ENCODE results near the gene THTPA.

The THTPA gene

GRCh38 chr14:23520899-23521533, 35.1 kb upstream of the THTPA start:
- Histone ChIP-seq H3K27me3 (ENCODE audit: control insufficient read depth in 3 of 3, insufficient read depth in 3 of 3, low read depth in 1 of 3, low read length in 3 of 3) (no peaks in the 10 kb centered on the region), H3K23ac (ENCODE audit: low read depth, low read length, poor library complexity) (no peak overlapping the region), H3K18ac (ENCODE audit: low read length) (no peak overlapping the region), H3K4me1 (ENCODE audit: control insufficient read depth in 2 of 2, insufficient read depth in 1 of 2, low read depth in 1 of 2, low read length in 2 of 2) (peaks cover 0 to 6% of the 10 kb centered on the region in 2 donors), H3K9me3 (replicated peaks in 1 of 2; ENCODE audit: control insufficient read depth in 2 of 2, insufficient read depth in 1 of 2, low read depth in 1 of 2, low read length in 2 of 2) (no peaks in the 10 kb centered on the region), H3K14ac (ENCODE audit: low read length) (no peak overlapping the region), H2BK120ac (ENCODE audit: low read depth, low read length) (no peak overlapping the region), H2AFZ (ENCODE audit: low read length) (no peak overlapping the region), H2AK5ac (ENCODE audit: low read depth, low read length) (no peak overlapping the region), H3K9ac (ENCODE audit: low read depth, low read length, poor library complexity) (no peak overlapping the region), H2BK15ac (ENCODE audit: low read length) (no peak overlapping the region), H3K4ac (ENCODE audit: low read length) (no peak overlapping the region), H3K27ac (replicated peaks; ENCODE audit: low read length) (no peak overlapping the region), H4K91ac (ENCODE audit: low read depth, low read length, poor library complexity) (no peak overlapping the region), H2BK5ac (ENCODE audit: low read length) (no peak overlapping the region), H3K79me1 (ENCODE audit: low read depth, low read length) (no peaks in the 10 kb centered on the region), H3K36me3 (replicated peaks in 1 of 2; ENCODE audit: control insufficient read depth in 2 of 2, insufficient read depth in 2 of 2, low read length in 2 of 2) (peaks cover 5 to 11% of the 10 kb centered on the region in 2 donors), H3K4me2 (ENCODE audit: insufficient read depth, low read length, poor library complexity, severe bottlenecking) (no peak overlapping the region), H4K8ac (ENCODE audit: low read depth, low read length) (no peak overlapping the region), H3K4me3 (ENCODE audit: low read length in 2 of 2) (no peak overlapping the region), H2BK12ac (ENCODE audit: low read length) (no peak overlapping the region)
- no peak for DNase-seq (ENCODE audit: low spot score)
- WGBS, 2 donors (ENCODE audit: extremely low coverage in 2 of 2, insufficient read length in 2 of 2, insufficient replicate concordance in 1 of 2) = no CpG with 5 or more reads among the region's 14 CpGs

- no peak overlapping the region for H3K18ac ChIP-seq (ENCODE audit: low read length)
- H2BK5ac ChIP-seq (ENCODE audit: low read length) = no peak overlapping the region
- no peak overlapping the region for H2BK15ac ChIP-seq (ENCODE audit: low read length)
- H2BK12ac ChIP-seq (ENCODE audit: low read length) = no peak overlapping the region
- H3K14ac ChIP-seq (ENCODE audit: low read length) = no peak overlapping the region
- H4K91ac ChIP-seq (ENCODE audit: low read depth, low read length, poor library complexity) = no peak overlapping the region
- H3K4me3 ChIP-seq (ENCODE audit: low read length in 2 of 2) = no peak overlapping the region
- H3K27me3 ChIP-seq (ENCODE audit: control insufficient read depth in 3 of 3, insufficient read depth in 3 of 3, low read depth in 1 of 3, low read length in 3 of 3) = no peaks in the 10 kb centered on the region
- H3K79me1 ChIP-seq (ENCODE audit: low read depth, low read length) = no peaks in the 10 kb centered on the region
- H2AK5ac ChIP-seq (ENCODE audit: low read depth, low read length) = no peak overlapping the region
- no peak overlapping the region for H3K27ac ChIP-seq (replicated peaks; ENCODE audit: low read length)
- no peak overlapping the region for H3K9ac ChIP-seq (ENCODE audit: low read depth, low read length, poor library complexity)
- no peak overlapping the region for H3K4me2 ChIP-seq (ENCODE audit: insufficient read depth, low read length, poor library complexity, severe bottlenecking)
- no peak overlapping the region for H2AFZ ChIP-seq (ENCODE audit: low read length)
- DNase-seq (ENCODE audit: low spot score) = no peak
- H3K4me1 ChIP-seq (ENCODE audit: control insufficient read depth in 2 of 2, insufficient read depth in 1 of 2, low read depth in 1 of 2, low read length in 2 of 2) = peaks cover 0 to 6% of the 10 kb centered on the region in 2 donors
- H2BK120ac ChIP-seq (ENCODE audit: low read depth, low read length) = no peak overlapping the region
- H4K8ac ChIP-seq (ENCODE audit: low read depth, low read length) = no peak overlapping the region
- H3K9me3 ChIP-seq (replicated peaks in 1 of 2; ENCODE audit: control insufficient read depth in 2 of 2, insufficient read depth in 1 of 2, low read depth in 1 of 2, low read length in 2 of 2) = no peaks in the 10 kb centered on the region
- H3K36me3 ChIP-seq (replicated peaks in 1 of 2; ENCODE audit: control insufficient read depth in 2 of 2, insufficient read depth in 2 of 2, low read length in 2 of 2) = peaks cover 15 to 16% of the 10 kb centered on the region in 2 donors
- no CpG with 5 or more reads among the region's 20 CpGs for WGBS, 2 donors (ENCODE audit: extremely low coverage in 2 of 2, insufficient read length in 2 of 2, insufficient replicate concordance in 1 of 2)
- H3K23ac ChIP-seq (ENCODE audit: low read depth, low read length, poor library complexity) = no peak overlapping the region
- no peak overlapping the region for H3K4ac ChIP-seq (ENCODE audit: low read length)
These were observed 34.1 kb upstream of the THTPA start for GRCh38 chr14:23521785-23522640.

DNA sequence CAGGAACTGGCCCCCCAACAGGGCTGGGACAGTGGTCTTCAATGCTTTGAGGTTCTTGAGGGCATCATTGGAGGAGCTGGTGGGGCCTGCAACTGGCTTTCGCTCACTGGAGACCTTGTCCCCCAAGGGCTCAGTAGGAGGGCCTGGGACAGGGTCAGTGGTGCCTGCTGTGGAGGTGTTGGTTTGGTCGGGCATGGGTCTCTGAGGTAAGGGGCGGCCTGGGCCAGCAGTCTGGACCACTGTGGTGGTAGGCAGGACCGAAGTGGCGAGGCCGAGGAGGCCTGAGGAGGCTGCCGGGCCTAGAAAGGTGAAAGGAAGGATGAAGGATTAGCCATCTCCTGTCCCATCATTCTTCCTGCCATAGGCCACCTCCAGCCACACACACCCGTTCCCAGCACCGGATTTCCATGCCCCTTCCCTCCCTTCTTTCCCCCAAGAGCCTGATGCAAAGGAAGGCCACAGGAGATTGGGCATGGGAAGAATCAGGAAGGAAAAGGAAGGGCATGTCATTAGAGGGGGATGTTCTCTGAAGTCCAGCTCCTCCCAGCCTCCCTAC, 33.4 kb upstream of the THTPA start:
- WGBS, 2 donors (ENCODE audit: extremely low coverage in 2 of 2, insufficient read length in 2 of 2, insufficient replicate concordance in 1 of 2) = no CpG with 5 or more reads among the region's 9 CpGs
- H3K27ac ChIP-seq (replicated peaks; ENCODE audit: low read length) = no peak overlapping the region

More for the DNA sequence above, 33.4 kb upstream of the THTPA start:
- H3K79me1 ChIP-seq (ENCODE audit: low read depth, low read length) = no peaks in the 10 kb centered on the region
- H3K27me3 ChIP-seq (ENCODE audit: control insufficient read depth in 3 of 3, insufficient read depth in 3 of 3, low read depth in 1 of 3, low read length in 3 of 3) = no peaks in the 10 kb centered on the region
- H3K9ac ChIP-seq (ENCODE audit: low read depth, low read length, poor library complexity) = no peak overlapping the region
- H3K14ac ChIP-seq (ENCODE audit: low read length) = no peak overlapping the region
- H3K4me3 ChIP-seq (ENCODE audit: low read length in 2 of 2) = no peak overlapping the region
- H4K8ac ChIP-seq (ENCODE audit: low read depth, low read length) = no peak overlapping the region
- H3K9me3 ChIP-seq (replicated peaks in 1 of 2; ENCODE audit: control insufficient read depth in 2 of 2, insufficient read depth in 1 of 2, low read depth in 1 of 2, low read length in 2 of 2) = no peaks in the 10 kb centered on the region
- H3K4ac ChIP-seq (ENCODE audit: low read length) = no peak overlapping the region
- H3K23ac ChIP-seq (ENCODE audit: low read depth, low read length, poor library complexity) = no peak overlapping the region
- no peak overlapping the region for H4K91ac ChIP-seq (ENCODE audit: low read depth, low read length, poor library complexity)
- H2BK15ac ChIP-seq (ENCODE audit: low read length) = no peak overlapping the region
- H3K4me2 ChIP-seq (ENCODE audit: insufficient read depth, low read length, poor library complexity, severe bottlenecking) = no peak overlapping the region
- no peak overlapping the region for H2AFZ ChIP-seq (ENCODE audit: low read length)
- H2AK5ac ChIP-seq (ENCODE audit: low read depth, low read length) = no peak overlapping the region
- no peak overlapping the region for H3K18ac ChIP-seq (ENCODE audit: low read length)
- no peak overlapping the region for H2BK120ac ChIP-seq (ENCODE audit: low read depth, low read length)
- peaks cover 0 to 6% of the 10 kb centered on the region in 2 donors for H3K4me1 ChIP-seq (ENCODE audit: control insufficient read depth in 2 of 2, insufficient read depth in 1 of 2, low read depth in 1 of 2, low read length in 2 of 2)
- H2BK5ac ChIP-seq (ENCODE audit: low read length) = no peak overlapping the region
- no peak overlapping the region for H2BK12ac ChIP-seq (ENCODE audit: low read length)
- peaks cover 15 to 19% of the 10 kb centered on the region in 2 donors for H3K36me3 ChIP-seq (replicated peaks in 1 of 2; ENCODE audit: control insufficient read depth in 2 of 2, insufficient read depth in 2 of 2, low read length in 2 of 2)
- DNase-seq (ENCODE audit: low spot score) = no peak
